A673 (cell line): ENCODE measurements around the gene CPSF4.

Experiments
- EZH2 ChIP-seq: fragments of 200-600 bp; sonication (generic); IDR thresholded peaks from 2 replicates; pipeline ENCODE4 v1.6.1; 2017; ENCODE audit warnings: borderline replicate concordance, low read depth, mild to moderate bottlenecking, mixed read lengths, antibody characterized with exemption, low read length; ENCODE audit not compliant: poor library complexity, severe bottlenecking
- TF ChIP-seq, protein P1 (sequence below): fragments of 300-800, 200-600 bp; sonication (generic); conservative IDR thresholded peaks from 2 replicates; pipeline ENCODE4 v1.5.1; 2017; ENCODE audit warnings: low read depth, mild to moderate bottlenecking, antibody characterized with exemption, low read length, moderate library complexity, mixed read lengths

DNA sequence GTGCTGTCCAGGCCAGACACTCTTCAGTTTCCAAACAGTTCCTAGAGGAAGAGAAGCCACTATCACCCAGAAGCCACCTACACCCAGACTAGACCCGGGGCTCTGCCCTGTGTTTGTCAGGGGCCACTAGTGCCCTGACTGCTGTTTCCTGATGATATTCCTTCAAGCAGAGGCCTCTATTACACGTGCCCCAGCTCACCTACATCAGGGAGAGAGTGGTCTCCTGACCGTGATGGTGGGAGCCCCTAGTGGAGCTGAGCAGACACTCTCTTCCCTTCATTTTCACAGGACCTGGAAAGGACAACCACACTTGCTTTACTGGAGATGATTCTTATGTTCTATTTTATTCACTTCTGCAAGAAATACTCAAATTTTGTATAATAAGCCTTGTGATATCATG, 52.1 kb downstream of the CPSF4 start:
- TF ChIP-seq, protein P1, sequence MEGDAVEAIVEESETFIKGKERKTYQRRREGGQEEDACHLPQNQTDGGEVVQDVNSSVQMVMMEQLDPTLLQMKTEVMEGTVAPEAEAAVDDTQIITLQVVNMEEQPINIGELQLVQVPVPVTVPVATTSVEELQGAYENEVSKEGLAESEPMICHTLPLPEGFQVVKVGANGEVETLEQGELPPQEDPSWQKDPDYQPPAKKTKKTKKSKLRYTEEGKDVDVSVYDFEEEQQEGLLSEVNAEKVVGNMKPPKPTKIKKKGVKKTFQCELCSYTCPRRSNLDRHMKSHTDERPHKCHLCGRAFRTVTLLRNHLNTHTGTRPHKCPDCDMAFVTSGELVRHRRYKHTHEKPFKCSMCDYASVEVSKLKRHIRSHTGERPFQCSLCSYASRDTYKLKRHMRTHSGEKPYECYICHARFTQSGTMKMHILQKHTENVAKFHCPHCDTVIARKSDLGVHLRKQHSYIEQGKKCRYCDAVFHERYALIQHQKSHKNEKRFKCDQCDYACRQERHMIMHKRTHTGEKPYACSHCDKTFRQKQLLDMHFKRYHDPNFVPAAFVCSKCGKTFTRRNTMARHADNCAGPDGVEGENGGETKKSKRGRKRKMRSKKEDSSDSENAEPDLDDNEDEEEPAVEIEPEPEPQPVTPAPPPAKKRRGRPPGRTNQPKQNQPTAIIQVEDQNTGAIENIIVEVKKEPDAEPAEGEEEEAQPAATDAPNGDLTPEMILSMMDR = no peak
- no peak for TF ChIP-seq EZH2
